Measurements from ENCODE around the gene RAD51B.

DNA sequence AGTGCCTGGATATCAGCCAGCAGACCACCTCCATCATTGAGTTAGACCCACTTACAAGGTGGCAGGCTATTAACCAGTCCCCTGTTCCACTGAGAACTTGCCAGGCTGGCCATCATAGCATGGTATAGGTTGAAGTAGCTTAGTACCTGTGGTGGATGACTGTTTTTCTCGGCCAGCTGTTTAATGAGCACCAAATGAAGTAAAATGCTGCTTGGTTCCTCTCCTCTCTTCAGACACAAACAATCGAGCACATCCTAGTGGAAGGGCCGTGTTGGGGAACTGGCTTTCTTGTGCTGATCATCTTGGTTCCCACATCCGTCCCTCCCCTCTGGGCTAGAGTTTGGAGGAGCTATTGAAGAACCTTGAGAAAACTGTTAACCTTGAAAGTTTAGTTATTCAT, 486.2 kb downstream of the RAD51B start:
- TF ChIP-seq, protein P1, sequence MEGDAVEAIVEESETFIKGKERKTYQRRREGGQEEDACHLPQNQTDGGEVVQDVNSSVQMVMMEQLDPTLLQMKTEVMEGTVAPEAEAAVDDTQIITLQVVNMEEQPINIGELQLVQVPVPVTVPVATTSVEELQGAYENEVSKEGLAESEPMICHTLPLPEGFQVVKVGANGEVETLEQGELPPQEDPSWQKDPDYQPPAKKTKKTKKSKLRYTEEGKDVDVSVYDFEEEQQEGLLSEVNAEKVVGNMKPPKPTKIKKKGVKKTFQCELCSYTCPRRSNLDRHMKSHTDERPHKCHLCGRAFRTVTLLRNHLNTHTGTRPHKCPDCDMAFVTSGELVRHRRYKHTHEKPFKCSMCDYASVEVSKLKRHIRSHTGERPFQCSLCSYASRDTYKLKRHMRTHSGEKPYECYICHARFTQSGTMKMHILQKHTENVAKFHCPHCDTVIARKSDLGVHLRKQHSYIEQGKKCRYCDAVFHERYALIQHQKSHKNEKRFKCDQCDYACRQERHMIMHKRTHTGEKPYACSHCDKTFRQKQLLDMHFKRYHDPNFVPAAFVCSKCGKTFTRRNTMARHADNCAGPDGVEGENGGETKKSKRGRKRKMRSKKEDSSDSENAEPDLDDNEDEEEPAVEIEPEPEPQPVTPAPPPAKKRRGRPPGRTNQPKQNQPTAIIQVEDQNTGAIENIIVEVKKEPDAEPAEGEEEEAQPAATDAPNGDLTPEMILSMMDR (CRISPR knock-in tag; IDR thresholded peaks at IDR 0.05): no peak
- TF ChIP-seq HNRNPUL1 (IDR thresholded peaks at IDR 0.05; ENCODE audit: low read depth, low read length) (no peak), MXI1 (IDR thresholded peaks at IDR 0.05; ENCODE audit: borderline replicate concordance, low read depth, low read length) (no peak), SMC3 (IDR thresholded peaks at IDR 0.05; ENCODE audit: low read length) (no peak), JUN (CRISPR knock-in tag; IDR thresholded peaks at IDR 0.05) (no peak)
- TF ChIP-seq, protein P2, sequence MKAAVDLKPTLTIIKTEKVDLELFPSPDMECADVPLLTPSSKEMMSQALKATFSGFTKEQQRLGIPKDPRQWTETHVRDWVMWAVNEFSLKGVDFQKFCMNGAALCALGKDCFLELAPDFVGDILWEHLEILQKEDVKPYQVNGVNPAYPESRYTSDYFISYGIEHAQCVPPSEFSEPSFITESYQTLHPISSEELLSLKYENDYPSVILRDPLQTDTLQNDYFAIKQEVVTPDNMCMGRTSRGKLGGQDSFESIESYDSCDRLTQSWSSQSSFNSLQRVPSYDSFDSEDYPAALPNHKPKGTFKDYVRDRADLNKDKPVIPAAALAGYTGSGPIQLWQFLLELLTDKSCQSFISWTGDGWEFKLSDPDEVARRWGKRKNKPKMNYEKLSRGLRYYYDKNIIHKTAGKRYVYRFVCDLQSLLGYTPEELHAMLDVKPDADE (CRISPR knock-in tag; IDR thresholded peaks at IDR 0.05): no peak
- TF ChIP-seq, protein P3, sequence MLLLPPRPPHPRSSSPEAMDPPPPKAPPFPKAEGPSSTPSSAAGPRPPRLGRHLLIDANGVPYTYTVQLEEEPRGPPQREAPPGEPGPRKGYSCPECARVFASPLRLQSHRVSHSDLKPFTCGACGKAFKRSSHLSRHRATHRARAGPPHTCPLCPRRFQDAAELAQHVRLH (CRISPR knock-in tag; IDR thresholded peaks at IDR 0.05; ENCODE audit: borderline replicate concordance, low read depth): no peak
- TF ChIP-seq, protein P4, sequence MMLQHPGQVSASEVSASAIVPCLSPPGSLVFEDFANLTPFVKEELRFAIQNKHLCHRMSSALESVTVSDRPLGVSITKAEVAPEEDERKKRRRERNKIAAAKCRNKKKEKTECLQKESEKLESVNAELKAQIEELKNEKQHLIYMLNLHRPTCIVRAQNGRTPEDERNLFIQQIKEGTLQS (CRISPR knock-in tag; IDR thresholded peaks at IDR 0.05): no peak
- TF ChIP-seq, protein P5, sequence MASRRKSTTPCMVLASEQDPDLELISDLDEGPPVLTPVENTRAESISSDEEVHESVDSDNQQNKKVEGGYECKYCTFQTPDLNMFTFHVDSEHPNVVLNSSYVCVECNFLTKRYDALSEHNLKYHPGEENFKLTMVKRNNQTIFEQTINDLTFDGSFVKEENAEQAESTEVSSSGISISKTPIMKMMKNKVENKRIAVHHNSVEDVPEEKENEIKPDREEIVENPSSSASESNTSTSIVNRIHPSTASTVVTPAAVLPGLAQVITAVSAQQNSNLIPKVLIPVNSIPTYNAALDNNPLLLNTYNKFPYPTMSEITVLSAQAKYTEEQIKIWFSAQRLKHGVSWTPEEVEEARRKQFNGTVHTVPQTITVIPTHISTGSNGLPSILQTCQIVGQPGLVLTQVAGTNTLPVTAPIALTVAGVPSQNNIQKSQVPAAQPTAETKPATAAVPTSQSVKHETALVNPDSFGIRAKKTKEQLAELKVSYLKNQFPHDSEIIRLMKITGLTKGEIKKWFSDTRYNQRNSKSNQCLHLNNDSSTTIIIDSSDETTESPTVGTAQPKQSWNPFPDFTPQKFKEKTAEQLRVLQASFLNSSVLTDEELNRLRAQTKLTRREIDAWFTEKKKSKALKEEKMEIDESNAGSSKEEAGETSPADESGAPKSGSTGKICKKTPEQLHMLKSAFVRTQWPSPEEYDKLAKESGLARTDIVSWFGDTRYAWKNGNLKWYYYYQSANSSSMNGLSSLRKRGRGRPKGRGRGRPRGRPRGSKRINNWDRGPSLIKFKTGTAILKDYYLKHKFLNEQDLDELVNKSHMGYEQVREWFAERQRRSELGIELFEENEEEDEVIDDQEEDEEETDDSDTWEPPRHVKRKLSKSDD (CRISPR knock-in tag; IDR thresholded peaks at IDR 0.05; ENCODE audit: low read depth): no peak

All from HepG2 (cell line).